Right lobe of liver (tissue), 4 donors: ENCODE data around the gene MROH8.

Experiments
- POLR2A ChIP-seq: fragments of 450-650 bp; IDR thresholded peaks from one replicate; pipeline ENCODE4 v1.6.1; 2017; ENCODE audit warnings: antibody characterized with exemption, mild to moderate bottlenecking
- TF ChIP-seq, protein P1 (sequence below), 4 donors: fragments of 200-600 bp in 3 of 4; fragments of 450-650 bp in 1 of 4; IDR thresholded peaks; one replicate each; pipeline versions ENCODE4 v1.5.1 to v1.8.0; 2016 to 2022; ENCODE audit warnings: antibody characterized with exemption in 4 of 4, mild to moderate bottlenecking in 2 of 4
- donor health status: DM: no; HTN: no; CAD: no.
- donor health status: DM: no; HTN: no; CAD: no.
- donor health status: DM: no; HTN: yes; CAD: no.

DNA sequence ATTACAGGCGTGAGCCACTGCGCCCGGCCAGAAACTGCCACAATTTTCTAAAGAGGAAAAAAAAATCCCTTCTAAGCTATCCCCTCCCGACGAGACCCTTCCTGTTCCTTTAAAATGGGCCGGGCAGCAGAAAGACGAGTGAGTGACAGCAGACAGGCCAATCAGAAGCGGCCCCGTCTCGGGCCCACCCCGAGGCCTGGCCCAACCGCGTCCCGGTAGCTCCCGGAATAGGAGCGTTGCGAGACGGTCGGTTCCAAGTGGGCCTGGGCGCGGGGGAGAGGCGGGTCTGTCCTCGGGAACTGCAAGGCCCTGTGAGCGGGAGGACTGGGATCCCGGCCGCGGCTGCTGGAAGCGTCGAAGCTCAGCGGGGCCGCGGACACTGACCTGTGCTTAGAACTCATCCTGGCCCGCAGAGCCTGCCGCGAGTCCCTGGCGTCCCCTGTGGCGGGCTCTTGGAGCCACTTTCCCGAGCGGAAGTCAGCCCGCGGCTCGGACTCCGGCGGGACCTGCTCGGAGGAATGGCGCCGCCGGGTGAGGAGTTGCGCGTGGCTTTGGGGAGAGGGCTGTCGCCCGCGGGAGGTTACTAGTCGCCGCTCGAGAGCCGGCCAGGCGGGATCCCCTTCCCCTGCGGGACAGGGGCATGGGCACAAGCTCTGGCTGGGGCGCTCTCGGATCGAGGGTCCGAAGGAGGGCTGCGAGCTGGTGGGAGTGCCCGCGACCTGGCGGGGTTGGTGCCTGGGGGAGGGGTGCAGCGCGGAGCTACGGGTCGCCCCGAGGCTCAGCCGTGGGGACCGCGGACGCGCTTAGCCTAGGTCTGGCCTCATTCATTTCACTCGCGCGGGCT is at the start of gene MROH8, which contains the start of gene RPN2:
- TF ChIP-seq POLR2A = peak; percentile 67
- TF ChIP-seq, protein P1, sequence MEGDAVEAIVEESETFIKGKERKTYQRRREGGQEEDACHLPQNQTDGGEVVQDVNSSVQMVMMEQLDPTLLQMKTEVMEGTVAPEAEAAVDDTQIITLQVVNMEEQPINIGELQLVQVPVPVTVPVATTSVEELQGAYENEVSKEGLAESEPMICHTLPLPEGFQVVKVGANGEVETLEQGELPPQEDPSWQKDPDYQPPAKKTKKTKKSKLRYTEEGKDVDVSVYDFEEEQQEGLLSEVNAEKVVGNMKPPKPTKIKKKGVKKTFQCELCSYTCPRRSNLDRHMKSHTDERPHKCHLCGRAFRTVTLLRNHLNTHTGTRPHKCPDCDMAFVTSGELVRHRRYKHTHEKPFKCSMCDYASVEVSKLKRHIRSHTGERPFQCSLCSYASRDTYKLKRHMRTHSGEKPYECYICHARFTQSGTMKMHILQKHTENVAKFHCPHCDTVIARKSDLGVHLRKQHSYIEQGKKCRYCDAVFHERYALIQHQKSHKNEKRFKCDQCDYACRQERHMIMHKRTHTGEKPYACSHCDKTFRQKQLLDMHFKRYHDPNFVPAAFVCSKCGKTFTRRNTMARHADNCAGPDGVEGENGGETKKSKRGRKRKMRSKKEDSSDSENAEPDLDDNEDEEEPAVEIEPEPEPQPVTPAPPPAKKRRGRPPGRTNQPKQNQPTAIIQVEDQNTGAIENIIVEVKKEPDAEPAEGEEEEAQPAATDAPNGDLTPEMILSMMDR (IDR thresholded peaks at IDR 0.05) = no peak
